NCI-H82 treated with DMSO at 0.1 percent for 48 hours (cell line): ENCODE results near the gene SETBP1.
A peak's percentile ranks its signal among the peaks of the same experiment; 100 is the strongest.

Experiments
- DNase-seq: peaks from one replicate; lab custom pipeline; 2025; ENCODE audit not compliant: unreplicated experiment; lab: John Stamatoyannopoulos, UW

The SETBP1 gene

GRCh38 chr18:44679056-44679913, 1.4 kb upstream of the SETBP1 start:
- DNase-seq = peak; percentile 47

- DNase-seq = peak; percentile 11
Observed at GRCh38 chr18:44679914-44680272, 795 bp upstream of the SETBP1 start.

- DNase-seq = no peak
Observed at GRCh38 chr18:44681076-44681970, 635 bp downstream of the SETBP1 start.

GRCh38 chr18:44682201-44682870, 1.6 kb downstream of the SETBP1 start:
- DNase-seq = no peak

GRCh38 chr18:44682871-44683221, 2.2 kb downstream of the SETBP1 start:
- DNase-seq = peak; percentile 57

DNA sequence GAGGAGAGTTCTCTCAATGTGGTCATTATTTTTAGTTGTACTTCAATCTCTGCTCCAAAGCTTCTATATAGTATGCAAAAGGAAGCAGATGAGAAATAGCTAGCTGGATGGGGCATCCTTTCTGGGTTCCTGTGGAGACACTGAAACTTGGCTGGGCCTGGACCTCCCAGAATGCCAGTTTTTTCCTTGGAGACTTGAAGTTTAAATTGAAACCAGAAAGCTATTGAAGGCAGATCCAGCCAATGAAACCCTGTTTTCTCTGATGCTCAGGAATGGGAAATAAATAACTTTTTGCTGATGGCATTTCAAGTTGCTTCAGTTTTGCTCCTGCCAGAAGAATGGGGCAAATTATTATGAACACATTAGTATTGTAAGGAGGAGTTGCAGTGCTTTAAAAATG, 2.9 kb downstream of the SETBP1 start:
- no peak for DNase-seq

DNA sequence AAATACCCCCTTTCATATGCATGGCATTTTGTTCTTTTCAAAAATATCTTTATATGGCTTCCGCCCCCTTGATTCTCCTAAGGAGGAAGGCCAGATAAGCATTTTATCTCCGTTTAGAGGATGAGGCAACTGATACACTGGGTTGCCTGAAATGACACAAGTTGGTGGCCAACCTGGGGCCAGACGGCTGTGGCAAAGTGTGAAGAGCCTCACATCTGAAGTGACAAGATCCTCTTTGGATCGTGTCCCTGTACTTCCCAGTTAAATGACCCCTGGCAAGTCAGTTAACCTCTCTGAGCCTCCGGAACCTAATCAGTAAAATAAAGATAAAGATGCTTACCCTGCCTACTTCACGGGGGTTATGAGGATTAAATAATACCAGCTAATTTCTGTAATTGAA, 4.6 kb downstream of the SETBP1 start:
- no peak for DNase-seq

GRCh38 chr18:44686156-44686555, 5.5 kb downstream of the SETBP1 start:
- no peak for DNase-seq

DNA sequence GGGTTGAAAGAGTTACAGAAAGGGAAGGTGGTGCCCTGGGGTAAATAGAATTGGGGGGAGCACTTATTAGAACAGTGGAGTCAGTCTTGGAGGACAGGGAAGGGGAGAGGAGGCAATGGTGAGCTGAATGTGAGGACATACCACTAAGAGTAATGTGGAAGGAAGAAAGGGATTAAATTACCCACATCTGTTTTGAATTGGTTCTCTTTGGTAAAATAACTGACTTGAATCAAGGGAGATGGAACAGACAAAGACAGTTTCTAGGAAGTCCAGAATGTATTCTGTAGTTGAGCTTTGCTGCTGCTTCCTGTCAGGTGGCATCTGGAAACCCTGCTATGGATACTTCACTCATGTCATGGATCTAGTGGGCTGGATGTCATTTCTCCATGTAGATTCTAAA, 6.7 kb downstream of the SETBP1 start:
- no peak for DNase-seq

DNA sequence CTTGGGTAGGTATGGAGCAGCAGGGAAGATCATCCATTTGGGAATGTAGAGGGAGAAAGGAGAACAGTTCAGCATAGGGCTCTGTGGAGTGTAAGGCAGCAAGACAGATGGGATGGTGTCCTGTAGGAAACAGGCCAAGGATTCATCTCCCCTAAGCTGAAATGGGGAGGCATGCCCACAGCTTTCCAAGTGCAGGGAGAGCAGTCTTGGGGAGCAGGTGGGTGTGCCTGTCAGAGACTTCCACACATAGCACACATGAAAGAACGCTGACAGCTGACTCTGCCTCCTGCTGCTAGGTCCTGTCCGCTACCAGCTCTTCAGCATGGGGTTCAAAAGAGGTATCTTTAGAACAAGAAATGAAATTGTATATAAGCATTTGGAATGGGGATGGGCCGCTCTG, 9.0 kb downstream of the SETBP1 start:
- DNase-seq = no peak

GRCh38 chr18:44691148-44691925, 10.6 kb downstream of the SETBP1 start:
- no peak for DNase-seq

- no peak for DNase-seq
Observed at GRCh38 chr18:44693030-44693784, 12.5 kb downstream of the SETBP1 start.

DNA sequence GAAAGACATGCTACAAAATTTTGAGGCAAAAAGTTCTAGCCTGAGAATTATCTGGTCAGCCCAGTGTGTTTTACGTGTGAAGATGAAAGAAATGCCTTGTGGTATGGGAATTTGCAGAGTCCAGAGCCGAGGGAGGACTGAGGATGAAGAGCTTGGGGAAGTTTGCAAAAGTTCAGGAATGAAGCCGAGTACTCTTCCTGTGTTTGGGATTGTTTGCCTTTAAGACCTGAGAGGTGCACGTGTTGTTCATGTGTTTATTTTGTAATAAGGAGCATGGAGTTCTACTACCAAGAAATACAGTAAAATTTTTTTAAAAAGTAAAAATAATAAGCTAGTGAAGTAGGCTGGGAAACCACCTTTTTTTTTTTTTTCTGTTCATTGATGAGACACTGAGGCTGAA, 14.8 kb downstream of the SETBP1 start:
- DNase-seq = no peak

- DNase-seq = no peak
Observed at GRCh38 chr18:44696892-44697291, 16.2 kb downstream of the SETBP1 start.

DNA sequence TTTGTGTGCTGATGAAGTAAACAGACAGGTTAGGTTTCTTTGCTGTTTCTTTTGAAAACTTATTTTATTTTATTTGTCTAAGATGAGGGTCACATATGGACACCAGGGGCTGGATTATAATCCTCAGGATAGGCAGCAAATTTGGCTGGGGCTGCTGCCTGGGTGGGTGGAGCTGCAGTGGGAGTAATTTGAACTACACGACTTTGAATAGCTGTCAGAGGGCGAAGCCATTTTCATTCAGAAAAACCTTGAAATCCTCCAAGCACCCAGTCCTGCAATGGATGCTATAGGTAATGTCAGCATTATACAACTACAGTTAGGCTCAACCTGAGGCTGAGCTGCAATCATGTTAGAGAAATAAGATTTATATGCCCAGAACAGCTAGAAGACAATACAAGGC, 16.6 kb downstream of the SETBP1 start:
- DNase-seq = no peak

DNA sequence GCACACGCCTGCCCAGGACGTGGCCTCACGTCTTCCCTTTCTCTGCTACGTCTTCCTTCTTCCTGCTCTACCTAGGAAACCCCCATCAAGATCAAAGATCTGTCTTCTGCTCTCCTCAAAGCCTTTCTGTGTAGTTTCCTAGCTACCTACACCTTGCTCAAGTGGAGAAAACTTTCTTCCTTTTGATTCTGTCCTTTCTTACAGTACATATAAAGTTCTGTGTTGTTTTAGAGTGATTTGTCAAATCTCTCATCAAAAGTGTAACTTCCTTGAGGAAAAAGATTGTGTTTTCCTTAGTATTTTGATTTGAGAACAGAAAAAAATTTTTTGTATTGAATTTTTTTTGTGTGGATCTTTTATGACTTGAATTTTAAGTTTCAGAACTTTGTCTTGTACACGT, 17.8 kb downstream of the SETBP1 start:
- DNase-seq = no peak

DNA sequence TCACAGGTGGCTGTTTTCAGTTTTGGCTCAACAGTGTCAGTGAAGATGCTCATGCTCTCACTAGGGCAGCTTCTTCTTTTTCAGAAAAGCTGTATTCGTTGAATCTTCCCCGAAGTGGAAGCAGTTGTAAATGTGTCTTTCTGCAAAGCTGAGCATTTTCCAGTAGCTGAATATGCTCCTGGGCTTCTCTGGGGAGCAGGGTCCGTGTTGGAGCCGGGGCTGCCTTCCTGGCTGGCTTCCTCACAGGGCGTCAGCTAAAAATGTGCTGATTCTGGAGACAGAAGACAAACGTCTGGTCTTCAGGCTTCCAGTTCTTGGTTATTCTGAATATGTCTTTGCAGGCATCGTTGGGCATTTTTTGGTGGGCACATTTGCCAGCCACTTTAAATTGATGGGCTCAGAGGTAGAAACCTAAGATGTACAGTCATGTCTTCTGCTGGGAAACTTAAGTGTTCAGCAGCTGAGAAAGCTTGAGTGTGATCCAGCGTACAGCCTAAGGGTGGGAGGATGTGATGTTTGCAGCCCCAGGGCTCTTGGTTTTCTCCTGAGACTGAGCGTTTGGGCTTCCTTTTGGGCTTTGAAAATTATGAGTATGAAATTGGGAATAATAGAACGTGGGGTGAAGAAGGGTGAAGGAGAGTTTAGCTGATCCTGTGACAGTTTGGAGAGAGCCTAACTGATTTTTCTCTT, 19.0 kb downstream of the SETBP1 start:
- DNase-seq = no peak

- DNase-seq = no peak
Observed at GRCh38 chr18:44700652-44701051, 20.0 kb downstream of the SETBP1 start.

DNA sequence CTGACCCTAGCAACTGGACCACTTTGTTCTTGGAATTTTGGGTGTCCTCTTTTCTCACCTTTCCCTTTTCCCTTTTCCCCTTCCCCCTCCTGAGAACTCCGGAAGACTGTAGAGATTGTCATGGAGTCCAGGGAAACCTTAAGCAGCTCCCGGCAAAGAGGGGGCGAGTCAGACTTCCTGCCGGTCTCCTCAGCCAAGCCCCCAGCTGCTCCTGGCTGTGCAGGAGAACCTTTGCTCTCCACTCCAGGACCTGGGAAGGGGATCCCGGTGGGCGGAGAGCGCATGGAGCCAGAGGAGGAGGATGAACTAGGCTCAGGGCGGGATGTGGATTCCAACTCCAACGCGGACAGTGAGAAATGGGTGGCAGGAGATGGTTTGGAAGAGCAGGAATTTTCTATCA, 20.5 kb downstream of the SETBP1 start:
- no peak for DNase-seq

DNA sequence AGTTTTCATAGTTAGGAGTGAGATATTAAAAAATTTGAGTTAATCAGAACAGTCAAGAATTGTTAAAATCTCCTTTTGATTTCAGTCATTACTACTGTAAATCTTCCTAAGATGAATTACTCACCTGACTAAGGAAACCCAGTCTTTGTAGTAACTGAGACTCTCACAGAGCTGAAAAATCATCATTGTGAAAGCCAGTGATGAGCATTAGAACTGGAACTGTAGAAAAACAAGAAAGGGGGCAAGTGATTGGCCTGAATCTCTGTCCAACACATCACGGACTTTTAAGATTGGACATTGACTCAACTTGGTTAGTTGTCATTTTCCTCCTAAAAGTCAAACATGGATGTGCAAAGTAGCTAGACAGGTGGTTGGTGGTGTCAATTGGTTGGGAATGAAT, 21.9 kb downstream of the SETBP1 start:
- no peak for DNase-seq
